ENCODE data around the gene POLR1C.

Gene POLR1C

DNA sequence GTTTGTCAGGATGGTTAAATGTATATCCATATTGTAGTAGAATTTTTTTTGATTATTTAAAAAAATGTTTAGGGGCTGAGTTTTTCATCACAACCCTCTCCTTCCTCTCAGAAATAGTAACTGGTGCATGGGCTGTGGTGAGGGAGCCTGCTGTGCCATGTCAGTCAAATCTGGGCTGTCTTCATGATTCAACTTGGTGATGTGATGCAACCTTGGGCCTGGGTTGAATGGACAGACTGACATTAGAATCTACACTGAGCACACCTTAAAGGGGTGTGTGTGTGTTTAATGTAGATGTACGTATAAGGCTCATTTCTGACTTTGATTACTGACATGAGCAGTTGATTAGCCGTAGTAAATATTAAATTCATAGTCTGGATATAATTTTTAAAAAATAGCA lies 35.8 kb upstream of the POLR1C start:
- no peak for TF ChIP-seq JUND (IDR thresholded peaks at IDR 0.05; ENCODE audit: low read depth)
- in situ Hi-C loops (cut with HindIII; ENCODE audit: low pct_unique_long_range_greater_than_20kb, low sequenced_read_pairs) = no loop called here
- DNase-seq (ENCODE audit: low read depth in 1 of 2, low spot score in 1 of 2) = no peak

DNA sequence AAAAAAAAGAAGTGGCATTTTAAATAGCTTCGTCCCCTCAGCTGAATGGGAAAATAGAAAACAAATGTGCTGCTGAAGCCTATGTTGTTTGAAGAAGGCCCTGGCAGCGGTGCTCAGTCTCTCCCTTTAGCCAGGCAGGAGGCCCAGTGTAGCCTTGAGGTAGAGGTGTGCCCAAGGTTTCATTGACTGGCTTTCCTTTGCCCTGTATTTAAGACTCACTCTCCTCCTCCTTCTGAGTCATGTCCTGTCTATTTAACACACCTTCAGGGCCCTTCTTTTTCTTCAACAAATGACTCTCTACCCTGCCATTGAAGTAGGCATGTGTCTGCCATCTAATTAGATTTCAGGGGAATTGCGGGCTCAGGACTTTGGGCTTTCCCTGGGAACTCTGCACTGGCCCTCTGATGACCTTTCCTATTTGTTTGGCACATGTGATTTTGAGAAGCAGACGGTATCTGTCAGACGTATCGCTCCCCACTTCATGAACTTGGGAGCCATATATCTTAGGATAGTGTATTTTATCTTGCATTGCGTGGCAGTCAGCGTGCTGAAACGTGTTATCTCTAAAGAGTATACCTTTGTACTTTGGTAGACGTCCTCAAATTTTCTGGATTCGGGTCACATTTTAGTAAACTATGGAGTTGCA lies 35.2 kb upstream of the POLR1C start:
- no peak for DNase-seq (ENCODE audit: low read depth in 1 of 2, low spot score in 1 of 2)
- in situ Hi-C loops (cut with HindIII; ENCODE audit: low pct_unique_long_range_greater_than_20kb, low sequenced_read_pairs) = no loop called here
- TF ChIP-seq JUND (IDR thresholded peaks at IDR 0.05; ENCODE audit: low read depth) = no peak

DNA sequence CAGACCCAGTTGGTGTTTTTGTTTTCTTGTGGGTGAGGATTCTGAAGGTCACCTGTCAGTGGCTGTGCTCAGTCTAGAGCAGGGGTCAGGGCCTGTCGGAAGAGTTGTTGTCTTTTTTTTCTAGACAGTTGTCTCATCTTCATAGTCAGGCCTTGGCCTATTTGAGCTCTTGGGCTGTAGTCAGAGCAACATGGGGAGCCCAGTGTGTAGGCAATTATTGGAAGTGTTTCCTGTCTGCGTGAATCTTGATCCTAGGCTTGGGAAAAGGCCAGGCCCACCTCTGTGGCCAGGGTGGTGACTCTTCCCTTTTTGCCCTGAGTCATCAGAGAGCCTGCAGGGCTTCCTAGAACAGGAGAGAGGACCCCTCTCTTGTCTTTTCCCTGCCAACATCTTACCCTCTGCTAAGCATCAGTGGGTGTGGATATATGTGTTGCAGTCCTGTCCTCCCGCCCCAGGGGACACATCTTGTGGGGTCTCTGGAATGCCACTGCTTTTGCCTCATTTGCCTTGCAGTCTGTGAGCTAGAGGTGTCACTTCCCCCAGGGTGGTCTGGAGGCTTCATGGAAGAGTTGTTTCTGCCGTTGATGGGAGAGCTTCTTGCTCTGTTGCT lies 28.1 kb upstream of the POLR1C start:
- no peak for TF ChIP-seq JUND (IDR thresholded peaks at IDR 0.05; ENCODE audit: low read depth)

DNA sequence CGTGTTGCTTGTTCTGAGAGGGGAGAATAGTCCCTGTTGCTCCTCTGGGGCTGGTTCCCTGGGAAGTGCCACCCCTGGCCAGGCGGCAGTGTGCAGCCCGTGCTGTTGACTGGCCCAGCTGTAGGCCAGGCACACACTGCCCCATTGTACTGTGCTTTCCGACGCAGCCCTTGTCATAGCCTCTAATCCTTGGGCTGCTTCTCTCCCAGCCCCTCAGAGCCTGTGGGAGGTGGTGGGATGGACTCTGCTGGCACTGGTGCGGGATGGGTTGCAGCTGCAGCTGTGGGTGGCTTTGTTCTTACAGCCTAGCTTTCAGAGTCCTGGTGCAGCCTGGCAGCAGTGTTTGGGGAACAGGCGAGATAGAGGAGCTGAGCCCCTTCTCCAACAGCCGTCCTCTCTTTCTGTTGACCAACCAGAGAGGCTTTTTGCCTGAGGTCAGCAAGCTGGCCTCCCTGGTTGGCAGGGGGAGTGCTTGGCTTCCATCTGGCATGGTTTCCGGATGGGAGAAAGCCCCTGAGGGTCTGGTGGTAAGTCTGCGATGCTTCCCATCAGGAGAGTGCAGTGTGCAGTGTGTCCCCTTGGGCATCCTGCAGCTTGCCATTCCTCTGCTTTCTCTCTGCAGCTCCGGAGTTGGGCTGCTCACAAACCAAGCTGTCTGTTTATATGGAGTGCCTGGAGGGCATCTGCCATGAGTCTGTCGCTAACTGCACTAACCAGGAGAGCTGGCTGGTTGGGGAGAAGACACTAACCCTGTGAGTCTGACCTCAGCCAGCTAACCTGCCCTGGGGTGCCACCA lies 27.4 kb upstream of the POLR1C start:
- in situ Hi-C loops (cut with HindIII; ENCODE audit: low pct_unique_long_range_greater_than_20kb, low sequenced_read_pairs) = no loop called here
- no peak for TF ChIP-seq JUND (IDR thresholded peaks at IDR 0.05; ENCODE audit: low read depth)
- DNase-seq (ENCODE audit: low read depth in 1 of 2, low spot score in 1 of 2) = no peak

More for the DNA sequence above, 28.1 kb upstream of the POLR1C start:
- in situ Hi-C loops (cut with HindIII; ENCODE audit: low pct_unique_long_range_greater_than_20kb, low sequenced_read_pairs) = no loop called here
- DNase-seq (ENCODE audit: low read depth in 1 of 2, low spot score in 1 of 2) = no peak

DNA sequence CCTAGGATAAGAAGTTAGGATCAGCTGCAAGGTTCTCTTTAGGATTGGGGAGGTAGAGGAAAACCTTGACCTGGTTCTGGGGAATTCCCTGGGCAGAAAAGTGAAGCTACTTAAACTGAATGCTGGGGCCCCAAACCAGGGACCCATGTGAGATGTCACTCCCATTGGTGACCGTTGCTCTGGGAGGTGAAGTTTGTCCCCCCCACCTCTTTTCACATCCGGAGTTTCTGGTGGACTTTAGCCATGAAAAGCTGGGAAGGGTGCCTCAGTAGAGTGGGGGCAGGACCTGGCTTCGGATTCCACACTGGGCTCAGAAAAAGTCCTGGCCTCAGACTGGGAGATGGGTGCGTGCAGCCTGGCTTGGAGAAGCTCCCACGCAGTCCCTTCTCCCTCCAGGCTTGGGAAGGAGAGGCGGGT lies 26.4 kb upstream of the POLR1C start:
- DNase-seq (ENCODE audit: low read depth in 1 of 2, low spot score in 1 of 2) = no peak
- no peak for TF ChIP-seq JUND (IDR thresholded peaks at IDR 0.05; ENCODE audit: low read depth)
- in situ Hi-C loops (cut with HindIII; ENCODE audit: low pct_unique_long_range_greater_than_20kb, low sequenced_read_pairs) = no loop called here

DNA sequence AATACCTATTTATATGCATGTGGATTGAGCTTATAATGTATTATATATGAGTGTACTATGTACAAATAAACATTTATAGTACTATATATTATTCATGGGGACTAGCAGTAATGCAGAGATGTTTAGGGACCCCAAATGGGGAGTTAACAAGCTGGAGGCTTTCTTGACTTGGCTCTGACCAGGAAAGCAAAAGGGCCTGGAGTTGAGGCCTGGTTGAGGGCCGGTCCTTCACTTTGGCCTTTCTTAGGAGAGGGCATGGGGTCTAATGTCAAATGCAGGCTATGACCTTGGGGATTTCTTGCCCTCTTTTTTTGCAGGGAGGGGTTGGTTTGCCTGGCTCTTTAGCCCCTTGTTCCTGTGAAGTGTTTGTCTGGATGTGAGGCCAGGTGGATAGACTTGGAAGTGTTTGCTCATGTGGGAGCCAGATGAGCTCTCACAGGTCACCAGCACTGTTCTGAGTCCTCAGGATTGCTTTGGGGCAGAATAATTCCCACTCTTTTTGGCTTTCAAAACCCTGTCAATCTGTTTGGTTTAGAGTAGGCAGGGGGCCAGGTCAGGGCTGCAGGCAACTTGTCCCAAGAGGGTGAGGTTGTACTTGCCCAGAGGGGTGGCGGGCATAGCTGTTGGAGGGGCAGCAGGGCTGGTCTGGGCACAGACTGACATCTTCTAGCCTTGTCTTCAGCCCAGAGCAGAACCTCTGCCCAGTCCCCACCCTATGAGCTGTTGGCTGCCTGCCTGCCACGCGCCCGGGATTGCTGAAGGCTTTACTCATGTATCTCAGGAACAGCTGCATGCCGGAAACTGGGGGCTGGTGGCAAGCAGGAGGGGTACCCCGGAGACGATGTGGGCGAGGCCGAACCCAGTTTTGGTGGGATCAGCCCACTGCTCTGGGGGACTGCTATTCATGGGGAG lies 24.9 kb upstream of the POLR1C start:
- TF ChIP-seq JUND (IDR thresholded peaks at IDR 0.05; ENCODE audit: low read depth) = no peak
- in situ Hi-C loops (cut with HindIII; ENCODE audit: low pct_unique_long_range_greater_than_20kb, low sequenced_read_pairs) = no loop called here
- no peak for DNase-seq (ENCODE audit: low read depth in 1 of 2, low spot score in 1 of 2)

DNA sequence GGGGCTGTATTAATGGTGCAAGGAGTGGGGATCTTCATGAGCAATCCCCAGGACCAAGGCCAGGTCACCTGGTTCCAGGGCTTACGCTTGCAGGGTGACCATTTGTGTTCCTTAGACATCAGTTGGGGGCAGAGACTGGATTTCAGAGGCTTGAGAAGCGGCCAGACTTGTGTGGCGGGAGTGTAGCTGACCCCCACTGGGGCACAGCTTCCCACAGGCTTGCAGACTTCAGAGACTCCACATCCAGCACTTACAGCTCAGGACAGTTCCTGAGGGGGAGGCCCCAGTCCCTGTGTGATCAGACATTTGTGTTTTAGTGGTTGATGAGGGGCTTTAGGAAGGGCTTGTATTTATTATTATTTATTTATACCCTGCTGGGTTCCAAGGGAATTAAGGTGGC lies 24.2 kb upstream of the POLR1C start:
- DNase-seq (ENCODE audit: low read depth in 1 of 2, low spot score in 1 of 2) = no peak

DNA sequence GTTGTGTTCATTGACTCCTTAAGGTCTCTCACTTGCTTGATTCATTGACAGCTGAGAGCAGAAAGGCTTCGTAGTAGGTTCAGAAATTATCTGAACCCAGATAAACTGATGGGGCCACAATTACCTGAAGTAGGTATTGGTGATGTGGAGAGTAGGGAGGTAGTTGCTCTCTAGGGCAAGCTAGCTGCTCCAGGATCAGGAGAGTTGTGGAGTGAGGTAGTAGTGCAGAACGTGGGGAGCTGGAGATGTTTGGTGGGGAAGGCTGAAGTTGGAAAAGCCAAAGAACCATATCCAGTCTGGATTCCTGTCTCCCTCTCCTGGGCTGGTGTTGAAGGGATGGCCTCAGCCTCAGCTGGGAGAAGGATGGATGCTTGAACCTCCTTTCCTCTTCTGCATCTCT lies 23.7 kb upstream of the POLR1C start:
- TF ChIP-seq JUND (IDR thresholded peaks at IDR 0.05; ENCODE audit: low read depth) = no peak
- DNase-seq (ENCODE audit: low read depth in 1 of 2, low spot score in 1 of 2) = no peak
- in situ Hi-C loops (cut with HindIII; ENCODE audit: low pct_unique_long_range_greater_than_20kb, low sequenced_read_pairs) = no loop called here

More for the DNA sequence above, 24.2 kb upstream of the POLR1C start:
- in situ Hi-C loops (cut with HindIII; ENCODE audit: low pct_unique_long_range_greater_than_20kb, low sequenced_read_pairs) = no loop called here
- no peak for TF ChIP-seq JUND (IDR thresholded peaks at IDR 0.05; ENCODE audit: low read depth)

DNA sequence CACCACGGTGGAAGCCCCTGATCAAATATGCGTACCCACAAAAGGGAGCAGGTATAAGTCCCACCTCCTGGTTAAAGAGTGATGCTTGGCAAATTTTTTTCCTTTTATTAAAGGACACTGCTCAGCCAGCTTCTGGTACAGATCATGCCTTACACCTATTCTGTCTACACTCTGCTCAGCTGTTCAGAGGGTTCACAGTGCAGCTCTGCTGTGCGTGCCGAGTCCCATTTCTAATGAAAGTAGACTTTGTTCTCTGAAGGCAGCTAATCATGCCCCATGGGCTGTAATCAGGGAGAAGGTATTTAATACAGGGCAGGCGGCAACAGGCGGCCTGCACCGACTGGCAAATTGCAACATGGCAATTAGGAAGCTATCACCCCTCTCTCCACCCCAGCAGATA lies 23.1 kb upstream of the POLR1C start:
- no peak for DNase-seq (ENCODE audit: low read depth in 1 of 2, low spot score in 1 of 2)
- in situ Hi-C loops (cut with HindIII; ENCODE audit: low pct_unique_long_range_greater_than_20kb, low sequenced_read_pairs) = no loop called here
- TF ChIP-seq JUND (IDR thresholded peaks at IDR 0.05; ENCODE audit: low read depth) = no peak

DNA sequence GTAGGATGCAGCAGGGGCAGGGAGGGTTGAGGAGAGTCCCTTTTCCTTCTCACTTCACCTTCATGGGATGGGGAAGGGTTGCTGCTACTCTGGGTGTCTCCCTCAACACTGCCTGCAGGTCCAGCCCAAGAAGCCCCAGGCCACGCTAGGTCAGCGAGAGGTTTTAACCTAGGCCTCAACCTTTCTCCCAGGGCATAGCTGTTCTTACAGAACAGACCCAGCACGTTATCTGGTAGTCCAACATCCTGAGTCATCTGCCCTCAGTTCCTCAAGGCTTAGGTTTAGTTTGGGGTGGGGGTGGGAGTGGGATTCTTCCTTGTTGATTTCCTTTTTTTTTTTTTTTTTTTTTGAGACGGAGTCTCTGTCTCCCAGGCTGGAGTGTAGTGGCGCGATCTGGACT lies 22.6 kb upstream of the POLR1C start:
- TF ChIP-seq JUND (IDR thresholded peaks at IDR 0.05; ENCODE audit: low read depth) = no peak
- in situ Hi-C loops (cut with HindIII; ENCODE audit: low pct_unique_long_range_greater_than_20kb, low sequenced_read_pairs) = no loop called here
- DNase-seq (ENCODE audit: low read depth in 1 of 2, low spot score in 1 of 2) = no peak

DNA sequence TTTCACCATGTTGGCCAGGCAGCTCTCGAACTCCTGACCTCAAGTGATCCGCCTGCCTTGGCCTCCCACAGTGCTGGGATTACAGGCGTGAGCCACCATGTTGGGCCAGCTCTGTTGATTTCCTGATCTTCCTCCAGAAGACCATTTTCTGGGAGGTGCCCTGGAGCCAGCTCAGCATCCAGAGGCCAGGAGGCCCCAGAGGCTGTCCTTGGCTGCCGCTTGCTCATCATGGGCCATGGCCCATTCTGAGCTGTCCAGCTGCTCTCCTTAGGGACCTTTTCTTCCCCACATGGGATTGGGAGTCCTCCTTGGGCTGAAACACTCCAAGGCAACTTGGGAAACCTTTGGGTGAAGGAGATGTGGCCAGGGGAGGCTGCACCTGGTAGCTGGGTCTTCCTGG lies 22.1 kb upstream of the POLR1C start:
- DNase-seq (ENCODE audit: low read depth in 1 of 2, low spot score in 1 of 2) = no peak
- in situ Hi-C loops (cut with HindIII; ENCODE audit: low pct_unique_long_range_greater_than_20kb, low sequenced_read_pairs) = no loop called here
- TF ChIP-seq JUND (IDR thresholded peaks at IDR 0.05; ENCODE audit: low read depth) = no peak

DNA sequence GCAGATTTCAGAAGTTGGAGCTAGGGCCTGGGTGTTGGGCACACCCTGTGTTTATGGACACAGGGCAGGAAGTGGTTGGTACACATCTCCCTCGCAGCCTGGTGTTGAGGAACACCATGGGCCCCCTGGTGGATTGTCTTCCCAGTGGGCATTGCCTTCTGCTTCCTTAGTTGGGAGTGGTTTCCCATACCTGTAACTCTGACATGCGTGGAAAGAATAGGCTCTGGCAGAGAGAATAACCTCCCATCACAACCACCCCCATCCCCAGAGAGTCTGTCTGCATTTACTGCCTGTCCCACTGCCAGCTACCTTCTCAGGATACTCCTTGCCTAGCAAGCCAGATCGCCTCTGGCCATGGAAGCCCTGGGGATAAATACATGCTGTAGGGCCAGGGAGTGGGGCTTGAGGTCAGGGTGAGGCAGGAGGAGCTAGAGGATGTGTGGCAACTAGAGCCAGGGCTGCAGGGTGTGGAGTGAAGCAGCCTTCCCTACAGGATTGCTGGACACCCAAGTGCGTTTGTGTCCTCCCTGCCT lies 21.4 kb upstream of the POLR1C start:
- peak in 1 of 2 experiments; percentile 62 for DNase-seq (ENCODE audit: low read depth in 1 of 2, low spot score in 1 of 2)
- no peak for TF ChIP-seq JUND (IDR thresholded peaks at IDR 0.05; ENCODE audit: low read depth)
- in situ Hi-C loops (cut with HindIII; ENCODE audit: low pct_unique_long_range_greater_than_20kb, low sequenced_read_pairs) = no loop called here
